B cell (primary cell): Measurements from ENCODE around the gene NRXN2. TPM values are rescaled to one million over a fixed set of nuclear protein-coding genes. Genes with fewer than 3 reads are reported as not detected.

Experiments used
- ATAC-seq: fragments of 200-7000 bp; cut with Tn5 transposase; one replicate; pipeline ENCODE4 v1.10.0; 2021; ENCODE audit warnings: low read depth, mild to moderate bottlenecking, moderate number of reproducible peaks, moderate library complexity
- CTCF ChIA-PET: fragments of 350-600 bp; sonication (Branson Sonifier 250); formaldehyde crosslinking; loops from one replicate; lab custom pipeline; 2021; ENCODE audit warnings: antibody characterized with exemption, inconsistent platforms; lab: Charles Lee
- POLR2A ChIA-PET: fragments of 350-600 bp; sonication (Branson Sonifier 250); formaldehyde crosslinking; loops from one replicate; lab custom pipeline; 2021; ENCODE audit warnings: antibody characterized with exemption; lab: Charles Lee
- DNase-seq: peaks from one replicate; pipeline ENCODE4 v3.0.0; 2013
- H2AFZ ChIP-seq: 2 replicates; pipeline ENCODE4 v1.6.1; 2012; ENCODE audit warnings: mild to moderate bottlenecking, low read depth, low read length; ENCODE audit not compliant: insufficient read depth, poor library complexity, severe bottlenecking
- H3K27ac ChIP-seq, 2 donors: 1 replicate in 1 of 2; 2 replicates in 1 of 2; pipeline ENCODE4 v1.5.1; 2012 to 2013; ENCODE audit warnings: low read length in 2 of 2, mild to moderate bottlenecking in 2 of 2, moderate library complexity in 1 of 2
- H3K27me3 ChIP-seq, 4 experiments: fragments of 200-600 bp in 1 of 4; sonication (generic) in 1 of 4; replicated peaks in 1 of 4; 1 replicate in 2 of 4; 2 replicates in 2 of 4; pipeline versions ENCODE4 v1.6.1 to v1.7.0; 2013 to 2016; ENCODE audit warnings: low read length in 3 of 4, mild to moderate bottlenecking in 2 of 4, mixed read lengths in 1 of 4, moderate library complexity in 1 of 4; ENCODE audit not compliant: insufficient read depth in 4 of 4, control insufficient read depth in 3 of 4; ENCODE audit errors: control extremely low read depth in 1 of 4
- H3K36me3 ChIP-seq, 2 experiments: replicated peaks in 1 of 2; 1 replicate in 1 of 2; 2 replicates in 1 of 2; pipeline versions ENCODE4 v1.6.1 to v1.7.1; 2013; ENCODE audit warnings: low read length in 1 of 2; ENCODE audit not compliant: insufficient read depth in 2 of 2, control insufficient read depth in 1 of 2; ENCODE audit errors: control extremely low read depth in 1 of 2, extremely low read depth in 1 of 2
- H3K4me1 ChIP-seq, 2 donors: fragments of 200-600 bp in 1 of 2; sonication (generic) in 1 of 2; 1 replicate in 1 of 2; 2 replicates in 1 of 2; pipeline versions ENCODE4 v1.5.1 to v1.6.1; 2013 to 2017; ENCODE audit warnings: low read length in 2 of 2; ENCODE audit not compliant: control insufficient read depth in 2 of 2, insufficient read depth in 2 of 2
- H3K4me2 ChIP-seq: replicated peaks from 2 replicates; pipeline ENCODE3; 2012; ENCODE audit warnings: mild to moderate bottlenecking, low read depth, low read length; ENCODE audit not compliant: poor library complexity, severe bottlenecking
- H3K4me3 ChIP-seq, 5 experiments: fragments of 200-600 bp in 1 of 5; sonication (generic) in 1 of 5; 1 replicate in 3 of 5; 2 replicates in 2 of 5; pipeline versions ENCODE4 v1.5.1 to v1.7.0; 2011 to 2016; ENCODE audit warnings: low read length in 4 of 5, mild to moderate bottlenecking in 4 of 5, low read depth in 2 of 5, control low read depth in 1 of 5, moderate library complexity in 1 of 5; ENCODE audit not compliant: insufficient read depth in 1 of 5; ENCODE audit errors: control extremely low read depth in 1 of 5, extremely low read depth in 1 of 5
- H3K79me2 ChIP-seq: fragments of 200-600 bp; sonication (generic); one replicate; pipeline ENCODE4 v1.6.0; 2016; ENCODE audit warnings: low read length; ENCODE audit not compliant: control insufficient read depth, insufficient read depth
- H3K9ac ChIP-seq: fragments of 200-600 bp; sonication (generic); 2 replicates; pipeline ENCODE4 v1.6.1; 2017; ENCODE audit warnings: mild to moderate bottlenecking, low read length, moderate library complexity
- H3K9me3 ChIP-seq, 3 donors: one replicate each; pipeline versions ENCODE4 v1.6.1 to v1.7.1; 2013; ENCODE audit warnings: low read length in 2 of 3; ENCODE audit not compliant: control insufficient read depth in 2 of 3, insufficient read depth in 1 of 3; ENCODE audit errors: control extremely low read depth in 1 of 3
- H4K20me1 ChIP-seq: 2 replicates; pipeline ENCODE4 v1.6.0; 2012; ENCODE audit warnings: mild to moderate bottlenecking, low read length; ENCODE audit not compliant: insufficient read depth, control insufficient read depth, poor library complexity, severe bottlenecking
- H3K27ac Mint-ChIP-seq: one replicate; pipeline ENCODE4 v1.8.0; 2021; ENCODE audit warnings: mixed read lengths
- H3K27me3 Mint-ChIP-seq: one replicate; pipeline ENCODE4 v1.8.0; 2021; ENCODE audit warnings: mixed read lengths
- H3K4me1 Mint-ChIP-seq: one replicate; pipeline ENCODE4 v1.8.0; 2021; ENCODE audit warnings: mixed read lengths
- H3K4me3 Mint-ChIP-seq: one replicate; pipeline ENCODE4 v1.8.0; 2021; ENCODE audit warnings: mixed read lengths
- H3K9me3 Mint-ChIP-seq: one replicate; pipeline ENCODE4 v1.8.0; 2022; ENCODE audit warnings: mixed read lengths; ENCODE audit not compliant: insufficient read depth
- CTCF ChIP-seq: fragments of 200-600 bp; IDR thresholded peaks from one replicate; pipeline ENCODE4 v1.8.0; 2022; ENCODE audit warnings: antibody characterized with exemption, mild to moderate bottlenecking
- EZH2 ChIP-seq: IDR thresholded peaks from 2 replicates; pipeline ENCODE4 v1.6.1; 2012; ENCODE audit warnings: borderline replicate concordance, low read depth, mild to moderate bottlenecking, moderate library complexity, low read length; ENCODE audit not compliant: insufficient read depth, poor library complexity, severe bottlenecking
- WGBS: methylation state at CpG from one replicate; pipeline ENCODE4 v1.1.5; 2013; ENCODE audit warnings: missing lambda C conversion rate; ENCODE audit not compliant: insufficient coverage; 5-methylcytosine and 5-hydroxymethylcytosine counted together
- intact Hi-C: fragments of 100-400 bp; cut with micrococcal nuclease; formaldehyde crosslinking; loops from one replicate; pipeline ENCODE4 v1.10.0; 2022
- polyA plus RNA-seq: library from polyadenylated mRNA; depleted of rRNA; stranded (reverse); fragments of >200 nt; gene quantifications from 2 replicates; pipeline ENCODE4 v1.2.3, GENCODE V29; 2012
- total RNA-seq, 2 donors: library from RNA; stranded (reverse); fragments of 120-200 nt in 1 of 2; gene quantifications; 1 replicate in 1 of 2; 2 replicates in 1 of 2; pipeline versions ENCODE4 v1.2.3 to v1.2.4, GENCODE V29; 2013 to 2022

Gene NRXN2
- total and polyA plus RNA-seq, 2 donors (not counting 1 experiment from before 2014, with no cell fraction given), result 0.01 to 0.52 TPM

- WGBS, result 92% methylated on average over 9 of the region's 9 CpGs
- ATAC-seq, result no peak
These were observed 28.6 kb upstream of the NRXN2 start for GRCh38 chr11:64751580-64751979.

More at GRCh38 chr11:64751580-64751979, 28.6 kb upstream of the NRXN2 start:
- TF ChIP-seq CTCF (no peak), EZH2 (no peak)
- Histone ChIP-seq H3K79me2 (peaks cover 42% of the 10 kb centered on the region), H3K27me3 (no peaks in the 10 kb centered on the region), H3K4me1 (peaks cover 8 to 23% of the 10 kb centered on the region in 2 donors), H3K36me3 (peaks cover 0 to 23% of the 10 kb centered on the region in 2 experiments), H2AFZ (no peak overlapping the region), H3K9ac (no peak overlapping the region), H3K4me3 (no peak overlapping the region), H3K4me2 (no peak overlapping the region), H3K9me3 (no peaks in the 10 kb centered on the region), H3K27ac (no peak overlapping the region), H4K20me1 (no peaks in the 10 kb centered on the region)
- Mint-ChIP-seq H3K27me3 (no peaks in the 10 kb centered on the region), H3K4me1 (peaks cover 45% of the 10 kb centered on the region), H3K4me3 (no peak overlapping the region), H3K27ac (no peak overlapping the region), H3K9me3 (no peaks in the 10 kb centered on the region)
- POLR2A ChIA-PET, result interaction anchor here (0.7 to 1.7 kb wide), 2 partner anchors 10 to 61 kb away, joined by 3 to 4 read pairs; no protein-coding TSS in a partner anchor
- CTCF ChIA-PET, result interaction anchor here (1.1 to 13.7 kb wide), 4 partner anchors 8 to 23 kb away, joined by 3 to 280 read pairs (median 3); partner anchors contain the start of gene RASGRP2
- DNase-seq, result no peak
- intact Hi-C loops, result no loop called here
